C4-2B (cell line): ENCODE results near the gene CNTN6.

Experiments used
- CTCF ChIP-seq: fragments of 450-650 bp; conservative IDR thresholded peaks from 2 replicates; pipeline ENCODE4 v1.5.1; 2017; ENCODE audit warnings: mild to moderate bottlenecking
- ZFX ChIP-seq: fragments of 450-650 bp; IDR thresholded peaks from 2 replicates; pipeline ENCODE4 v1.6.1; 2017

- TF ChIP-seq CTCF (no peak), ZFX (no peak)
Observed at GRCh38 chr3:1117843-1118473, 25.1 kb downstream of the CNTN6 start.
